Measurements from ENCODE around the gene OASL.

The OASL gene

DNA sequence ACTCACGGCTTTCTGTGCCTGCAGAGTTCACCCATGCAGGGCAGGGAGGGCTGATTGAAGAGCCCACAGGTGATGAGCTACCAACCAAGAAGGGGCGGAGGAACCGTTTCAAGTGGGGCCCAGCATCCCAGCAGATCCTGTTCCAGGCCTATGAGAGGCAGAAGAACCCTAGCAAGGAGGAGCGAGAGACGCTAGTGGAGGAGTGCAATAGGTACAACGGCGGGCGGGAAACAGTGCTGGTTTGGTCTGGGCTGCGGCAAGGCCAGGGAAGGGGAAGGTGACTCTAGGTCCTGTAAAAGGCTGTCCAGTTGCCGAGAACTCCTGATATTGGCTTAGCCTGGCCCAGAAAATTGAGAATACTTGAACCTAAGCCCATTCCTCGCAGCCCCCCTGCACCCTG is 45.5 kb downstream of the OASL start:
- H3K4me3 ChIP-seq (ENCODE audit: low read depth, low read length), result no peak overlapping the region
- no peaks in the 10 kb centered on the region for H3K27me3 ChIP-seq (ENCODE audit: control insufficient read depth, insufficient read depth, low read length)
- no peaks in the 10 kb centered on the region for H3K4me1 ChIP-seq (ENCODE audit: control insufficient read depth, insufficient read depth, low read length)
- H3K9me3 ChIP-seq (ENCODE audit: control insufficient read depth, insufficient read depth, low read length), result no peaks in the 10 kb centered on the region
- H3K36me3 ChIP-seq (ENCODE audit: control insufficient read depth, insufficient read depth, low read length), result no peaks in the 10 kb centered on the region
- H3K9ac ChIP-seq (ENCODE audit: low read depth, low read length), result no peak overlapping the region

DNA sequence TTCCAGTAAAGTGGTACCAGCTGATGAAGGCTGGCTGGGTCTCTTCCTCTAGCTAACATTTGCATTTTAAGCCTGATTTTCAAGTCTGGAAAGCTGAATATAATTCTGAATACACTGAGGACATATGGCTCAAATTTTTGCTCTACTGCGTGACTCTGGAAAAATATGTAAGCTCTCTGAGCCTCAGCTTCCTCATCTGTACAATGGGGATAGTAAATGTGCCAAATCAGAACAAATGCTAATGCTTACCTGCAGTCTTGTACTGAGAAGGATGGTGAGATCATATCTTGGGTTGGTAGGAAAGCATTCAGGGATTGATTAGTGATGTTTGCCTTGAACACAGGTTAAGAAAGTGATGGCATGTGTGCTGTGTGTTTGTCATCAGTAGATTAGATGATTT is 46.1 kb downstream of the OASL start:
- H3K9me3 ChIP-seq (ENCODE audit: control insufficient read depth, insufficient read depth, low read length), result no peaks in the 10 kb centered on the region
- H3K27me3 ChIP-seq (ENCODE audit: control insufficient read depth, insufficient read depth, low read length), result no peaks in the 10 kb centered on the region
- H3K4me1 ChIP-seq (ENCODE audit: control insufficient read depth, insufficient read depth, low read length), result no peaks in the 10 kb centered on the region
- no peak overlapping the region for H3K9ac ChIP-seq (ENCODE audit: low read depth, low read length)
- H3K36me3 ChIP-seq (ENCODE audit: control insufficient read depth, insufficient read depth, low read length), result no peaks in the 10 kb centered on the region
- no peak overlapping the region for H3K4me3 ChIP-seq (ENCODE audit: low read depth, low read length)

DNA sequence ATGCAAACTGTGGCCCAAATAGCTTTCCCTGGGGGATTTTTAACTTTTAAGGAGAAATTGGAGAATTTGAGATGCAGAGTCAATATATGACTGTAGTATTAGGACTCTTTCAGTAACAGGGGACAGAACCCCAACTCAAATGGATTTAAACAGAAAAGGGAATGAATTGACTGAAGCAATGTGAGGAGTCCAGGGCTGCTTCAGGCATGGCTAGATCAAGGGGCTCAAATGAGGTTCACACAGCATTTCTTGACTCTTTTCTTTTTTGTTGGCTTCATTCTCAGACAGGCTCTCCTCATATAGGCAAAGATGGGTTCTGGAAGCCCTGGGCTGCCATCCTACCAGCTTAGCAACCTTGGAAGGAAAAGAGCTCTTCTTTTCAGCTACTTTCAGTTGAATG is 47.1 kb downstream of the OASL start:
- no peaks in the 10 kb centered on the region for H3K4me1 ChIP-seq (ENCODE audit: control insufficient read depth, insufficient read depth, low read length)
- no peak overlapping the region for H3K9ac ChIP-seq (ENCODE audit: low read depth, low read length)
- H3K36me3 ChIP-seq (ENCODE audit: control insufficient read depth, insufficient read depth, low read length), result no peaks in the 10 kb centered on the region
- H3K27me3 ChIP-seq (ENCODE audit: control insufficient read depth, insufficient read depth, low read length), result no peaks in the 10 kb centered on the region
- H3K4me3 ChIP-seq (ENCODE audit: low read depth, low read length), result no peak overlapping the region
- H3K9me3 ChIP-seq (ENCODE audit: control insufficient read depth, insufficient read depth, low read length), result no peaks in the 10 kb centered on the region

DNA sequence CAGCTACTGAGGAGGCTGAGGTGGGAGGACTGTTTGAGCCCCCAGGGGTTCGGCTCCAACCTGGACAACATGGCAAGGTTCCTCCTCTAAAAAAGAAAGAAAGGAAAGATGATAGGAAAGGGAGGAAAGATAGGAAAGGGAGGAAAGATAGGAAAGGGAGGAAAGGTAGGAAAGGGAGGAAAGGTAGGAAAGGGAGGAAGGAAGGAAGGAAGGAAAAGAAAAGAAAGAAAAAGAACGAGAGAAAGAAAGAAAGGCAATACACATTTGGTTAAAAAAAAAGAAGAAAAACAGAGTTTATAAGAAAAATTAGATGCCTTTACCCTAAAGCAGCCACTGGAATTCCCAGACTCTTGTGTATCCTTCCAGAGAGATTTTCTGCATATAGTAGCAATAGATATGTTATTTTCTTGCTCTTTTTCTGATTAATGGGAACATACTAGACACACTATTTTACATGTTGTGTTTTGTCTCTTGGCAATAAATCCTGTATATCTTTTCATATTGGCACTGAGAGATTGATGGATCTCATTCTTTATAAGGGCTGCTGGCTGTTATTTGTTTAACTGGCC is 48.5 kb downstream of the OASL start:
- no peaks in the 10 kb centered on the region for H3K9me3 ChIP-seq (ENCODE audit: control insufficient read depth, insufficient read depth, low read length)
- H3K4me3 ChIP-seq (ENCODE audit: low read depth, low read length), result no peak overlapping the region
- H3K9ac ChIP-seq (ENCODE audit: low read depth, low read length), result no peak overlapping the region
- no peaks in the 10 kb centered on the region for H3K27me3 ChIP-seq (ENCODE audit: control insufficient read depth, insufficient read depth, low read length)
- no peaks in the 10 kb centered on the region for H3K4me1 ChIP-seq (ENCODE audit: control insufficient read depth, insufficient read depth, low read length)
- H3K36me3 ChIP-seq (ENCODE audit: control insufficient read depth, insufficient read depth, low read length), result no peaks in the 10 kb centered on the region

DNA sequence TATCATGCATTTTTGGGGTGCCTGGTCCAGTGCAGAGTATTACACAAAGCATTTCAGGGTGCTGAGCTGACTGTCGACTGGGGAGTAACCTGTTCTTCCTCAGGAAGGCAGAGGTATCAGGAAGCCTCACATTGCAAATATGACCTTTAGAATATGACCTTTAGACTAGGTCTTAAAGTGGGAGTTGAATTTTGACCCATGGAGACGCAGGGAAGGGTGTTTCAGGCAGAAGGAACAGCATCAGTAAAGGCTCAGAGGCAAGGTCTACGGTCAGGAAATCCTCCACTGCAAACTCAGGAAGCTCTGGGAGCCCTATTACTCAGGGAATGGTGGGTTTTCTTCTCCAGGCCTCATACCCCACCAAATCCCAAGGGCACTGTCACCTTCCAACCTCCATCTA is 49.4 kb downstream of the OASL start:
- H3K4me3 ChIP-seq (ENCODE audit: low read depth, low read length), result no peak overlapping the region
- no peaks in the 10 kb centered on the region for H3K9me3 ChIP-seq (ENCODE audit: control insufficient read depth, insufficient read depth, low read length)
- H3K4me1 ChIP-seq (ENCODE audit: control insufficient read depth, insufficient read depth, low read length), result no peaks in the 10 kb centered on the region
- H3K27me3 ChIP-seq (ENCODE audit: control insufficient read depth, insufficient read depth, low read length), result no peaks in the 10 kb centered on the region
- no peaks in the 10 kb centered on the region for H3K36me3 ChIP-seq (ENCODE audit: control insufficient read depth, insufficient read depth, low read length)
- H3K9ac ChIP-seq (ENCODE audit: low read depth, low read length), result no peak overlapping the region

DNA sequence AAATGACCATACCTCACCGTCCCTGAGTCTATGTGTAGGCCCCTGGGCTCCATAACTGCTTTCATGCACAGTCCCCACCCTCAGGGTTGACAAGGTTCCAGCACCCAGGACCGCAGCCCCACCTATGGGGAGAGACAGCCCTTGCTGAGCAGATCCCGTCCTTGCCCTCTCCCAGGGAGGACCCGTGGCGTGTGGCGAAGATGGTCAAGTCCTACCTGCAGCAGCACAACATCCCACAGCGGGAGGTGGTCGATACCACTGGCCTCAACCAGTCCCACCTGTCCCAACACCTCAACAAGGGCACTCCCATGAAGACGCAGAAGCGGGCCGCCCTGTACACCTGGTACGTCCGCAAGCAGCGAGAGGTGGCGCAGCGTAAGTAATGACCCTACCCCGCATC is 50.4 kb downstream of the OASL start:
- Histone ChIP-seq H3K4me1 (ENCODE audit: control insufficient read depth, insufficient read depth, low read length) (peaks cover 4% of the 10 kb centered on the region), H3K9me3 (ENCODE audit: control insufficient read depth, insufficient read depth, low read length) (no peaks in the 10 kb centered on the region), H3K36me3 (ENCODE audit: control insufficient read depth, insufficient read depth, low read length) (no peaks in the 10 kb centered on the region), H3K27me3 (ENCODE audit: control insufficient read depth, insufficient read depth, low read length) (no peaks in the 10 kb centered on the region), H3K9ac (ENCODE audit: low read depth, low read length) (no peak overlapping the region), H3K4me3 (ENCODE audit: low read depth, low read length) (no peak overlapping the region)

DNA sequence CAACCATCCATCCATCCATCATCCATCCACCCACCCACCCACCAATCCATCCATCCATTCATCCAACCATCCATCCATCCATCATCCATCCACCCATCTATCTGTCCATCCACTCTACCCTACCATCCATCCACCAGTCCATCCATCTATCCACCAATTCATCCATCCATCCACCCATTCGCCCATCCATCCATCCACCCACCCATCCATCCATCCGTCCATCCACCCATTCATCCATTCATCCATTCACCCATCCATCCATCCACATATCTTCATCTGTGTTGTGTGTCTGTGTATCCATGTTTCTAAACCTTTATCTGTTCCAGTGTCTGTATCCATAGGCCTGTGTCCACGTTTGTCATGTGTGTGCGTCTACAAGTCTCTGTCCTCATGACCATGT is 50.8 kb downstream of the OASL start:
- no peaks in the 10 kb centered on the region for H3K27me3 ChIP-seq (ENCODE audit: control insufficient read depth, insufficient read depth, low read length)
- no peaks in the 10 kb centered on the region for H3K36me3 ChIP-seq (ENCODE audit: control insufficient read depth, insufficient read depth, low read length)
- H3K9me3 ChIP-seq (ENCODE audit: control insufficient read depth, insufficient read depth, low read length), result no peaks in the 10 kb centered on the region
- no peak overlapping the region for H3K9ac ChIP-seq (ENCODE audit: low read depth, low read length)
- H3K4me3 ChIP-seq (ENCODE audit: low read depth, low read length), result no peak overlapping the region
- peaks cover 4% of the 10 kb centered on the region for H3K4me1 ChIP-seq (ENCODE audit: control insufficient read depth, insufficient read depth, low read length)

DNA sequence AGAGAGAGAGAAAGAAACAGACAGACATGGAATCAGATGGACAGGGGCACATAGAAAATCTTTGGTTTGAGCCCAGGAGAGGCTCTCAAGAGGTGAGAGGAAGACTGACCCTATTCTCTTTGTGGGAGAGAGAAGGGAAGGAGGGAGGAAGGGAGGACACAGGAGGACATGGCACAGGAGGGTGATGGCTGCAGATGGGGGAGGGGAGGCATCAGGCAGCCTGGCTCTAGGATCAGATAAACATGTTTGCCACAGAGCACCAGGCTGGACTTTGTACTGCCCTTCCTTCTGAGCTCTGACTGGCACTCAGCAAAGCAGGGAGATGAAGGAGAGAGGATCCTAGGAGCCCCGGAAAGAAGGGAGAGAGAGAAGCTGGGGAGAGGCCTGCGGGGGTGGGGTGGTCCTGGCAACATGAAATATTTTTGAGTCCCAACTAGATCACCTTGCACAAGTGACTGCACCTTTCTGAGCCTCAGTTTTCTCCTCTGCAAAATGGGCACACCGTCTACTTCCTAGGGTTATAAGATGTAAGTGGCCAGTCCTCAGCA is 54.6 kb downstream of the OASL start:
- H3K4me3 ChIP-seq (ENCODE audit: low read depth, low read length), result no peak overlapping the region
- H3K36me3 ChIP-seq (ENCODE audit: control insufficient read depth, insufficient read depth, low read length), result no peaks in the 10 kb centered on the region
- no peaks in the 10 kb centered on the region for H3K27me3 ChIP-seq (ENCODE audit: control insufficient read depth, insufficient read depth, low read length)
- no peak overlapping the region for H3K9ac ChIP-seq (ENCODE audit: low read depth, low read length)
- H3K9me3 ChIP-seq (ENCODE audit: control insufficient read depth, insufficient read depth, low read length), result no peaks in the 10 kb centered on the region
- peaks cover 9% of the 10 kb centered on the region for H3K4me1 ChIP-seq (ENCODE audit: control insufficient read depth, insufficient read depth, low read length)

DNA sequence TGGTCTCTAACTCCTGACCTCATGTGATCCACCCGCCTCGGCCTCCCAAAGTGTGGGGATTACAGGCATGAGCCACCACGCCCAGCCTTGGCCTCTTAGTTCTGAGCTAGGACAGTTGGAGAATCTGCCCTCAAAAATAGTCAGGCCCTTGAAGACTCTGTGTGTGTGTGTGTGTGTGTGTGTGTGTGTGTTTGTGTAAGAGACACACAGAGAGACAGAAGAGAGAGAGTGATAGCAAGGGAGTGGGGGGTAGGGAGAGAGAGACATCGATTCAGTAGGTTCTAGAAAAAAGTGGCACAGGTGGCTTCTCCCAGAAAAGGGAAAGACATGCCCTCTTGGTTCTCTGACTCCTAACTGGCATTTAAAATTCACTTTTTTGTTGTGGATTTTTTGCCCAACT is 55.3 kb downstream of the OASL start:
- H3K36me3 ChIP-seq (ENCODE audit: control insufficient read depth, insufficient read depth, low read length), result no peaks in the 10 kb centered on the region
- H3K27me3 ChIP-seq (ENCODE audit: control insufficient read depth, insufficient read depth, low read length), result no peaks in the 10 kb centered on the region
- peaks cover 9% of the 10 kb centered on the region for H3K4me1 ChIP-seq (ENCODE audit: control insufficient read depth, insufficient read depth, low read length)
- no peak overlapping the region for H3K4me3 ChIP-seq (ENCODE audit: low read depth, low read length)
- no peaks in the 10 kb centered on the region for H3K9me3 ChIP-seq (ENCODE audit: control insufficient read depth, insufficient read depth, low read length)
- no peak overlapping the region for H3K9ac ChIP-seq (ENCODE audit: low read depth, low read length)

DNA sequence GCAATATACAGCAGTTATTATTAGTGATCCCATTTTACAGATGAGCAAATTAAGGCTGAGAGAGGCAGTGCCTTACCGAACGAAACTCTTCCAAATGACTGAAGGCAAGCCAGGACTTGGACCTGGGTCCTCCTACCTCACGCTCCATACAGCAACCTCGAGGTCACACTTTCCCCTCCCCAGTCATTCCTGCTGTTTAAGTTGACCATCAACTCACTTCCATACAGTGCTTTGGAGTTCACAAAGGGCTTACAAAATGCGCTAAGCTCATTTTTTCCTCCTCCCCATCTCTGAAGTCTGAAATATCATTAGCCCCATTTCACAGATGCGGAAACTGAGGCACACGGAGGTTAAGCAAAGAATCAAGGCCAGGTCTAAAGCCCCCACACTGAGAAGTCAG is 56.4 kb downstream of the OASL start:
- H3K4me1 ChIP-seq (ENCODE audit: control insufficient read depth, insufficient read depth, low read length), result peaks cover 9% of the 10 kb centered on the region
- no peak overlapping the region for H3K4me3 ChIP-seq (ENCODE audit: low read depth, low read length)
- no peaks in the 10 kb centered on the region for H3K9me3 ChIP-seq (ENCODE audit: control insufficient read depth, insufficient read depth, low read length)
- H3K36me3 ChIP-seq (ENCODE audit: control insufficient read depth, insufficient read depth, low read length), result no peaks in the 10 kb centered on the region
- no peaks in the 10 kb centered on the region for H3K27me3 ChIP-seq (ENCODE audit: control insufficient read depth, insufficient read depth, low read length)
- no peak overlapping the region for H3K9ac ChIP-seq (ENCODE audit: low read depth, low read length)

DNA sequence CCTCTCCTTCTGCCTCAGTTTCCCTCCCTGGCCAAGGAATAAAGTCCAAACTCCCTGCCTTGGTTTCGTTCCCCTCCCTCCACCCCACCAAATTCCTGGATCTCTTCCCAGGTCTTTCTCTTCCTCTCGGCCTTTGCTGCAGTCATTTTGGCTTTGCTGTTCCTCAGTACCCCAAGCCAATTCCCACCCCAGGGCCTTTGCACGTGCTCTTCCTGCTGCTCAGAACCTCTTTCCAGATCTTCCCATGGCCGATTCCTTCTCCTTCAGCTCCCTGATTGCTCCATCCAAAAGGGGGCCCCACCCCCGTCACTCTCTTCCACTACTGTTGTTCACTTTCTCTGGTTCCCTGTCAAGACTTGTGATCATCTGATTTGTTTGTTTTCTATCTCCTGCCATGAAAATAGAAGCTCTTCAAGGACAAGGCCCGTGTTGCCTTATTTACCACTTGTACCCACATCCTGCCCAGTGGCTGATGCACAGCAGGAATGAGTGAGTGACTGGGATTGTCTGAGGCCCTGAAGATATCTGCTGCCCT is 57.6 kb downstream of the OASL start:
- Histone ChIP-seq H3K9ac (ENCODE audit: low read depth, low read length) (no peak overlapping the region), H3K36me3 (ENCODE audit: control insufficient read depth, insufficient read depth, low read length) (no peaks in the 10 kb centered on the region), H3K4me1 (ENCODE audit: control insufficient read depth, insufficient read depth, low read length) (peaks cover 9% of the 10 kb centered on the region), H3K9me3 (ENCODE audit: control insufficient read depth, insufficient read depth, low read length) (no peaks in the 10 kb centered on the region), H3K4me3 (ENCODE audit: low read depth, low read length) (no peak overlapping the region), H3K27me3 (ENCODE audit: control insufficient read depth, insufficient read depth, low read length) (no peaks in the 10 kb centered on the region)

DNA sequence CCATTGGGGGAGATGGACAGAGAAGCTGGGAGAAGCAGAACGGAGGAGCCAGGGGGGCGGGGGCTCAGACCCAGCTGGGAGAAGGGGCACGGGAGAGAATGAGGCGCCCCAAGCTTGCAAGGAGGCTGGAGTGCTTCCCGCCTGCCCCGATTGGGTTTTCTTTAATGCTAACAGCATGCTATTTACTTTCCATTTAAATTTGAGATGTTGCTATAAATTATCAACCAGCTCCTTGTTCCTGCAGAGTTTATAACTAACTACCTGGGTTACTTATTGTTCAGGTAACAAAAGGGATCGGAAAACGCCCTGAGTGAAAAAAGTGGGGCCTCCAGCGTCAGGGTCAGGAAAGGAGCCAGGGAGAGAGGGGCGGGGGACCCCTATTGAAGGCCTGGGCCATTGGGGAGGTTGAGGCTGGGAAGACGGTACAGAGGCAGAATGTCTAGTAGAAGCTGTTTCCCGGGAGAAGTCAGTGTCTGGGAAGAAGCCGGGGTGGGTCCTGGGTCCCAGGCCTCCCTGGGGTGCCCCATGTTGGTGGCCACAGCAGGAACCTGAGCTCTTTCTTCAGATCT is 58.2 kb downstream of the OASL start:
- no peak overlapping the region for H3K9ac ChIP-seq (ENCODE audit: low read depth, low read length)
- no peaks in the 10 kb centered on the region for H3K9me3 ChIP-seq (ENCODE audit: control insufficient read depth, insufficient read depth, low read length)
- H3K27me3 ChIP-seq (ENCODE audit: control insufficient read depth, insufficient read depth, low read length), result no peaks in the 10 kb centered on the region
- H3K4me1 ChIP-seq (ENCODE audit: control insufficient read depth, insufficient read depth, low read length), result peaks cover 9% of the 10 kb centered on the region
- no peak overlapping the region for H3K4me3 ChIP-seq (ENCODE audit: low read depth, low read length)
- no peaks in the 10 kb centered on the region for H3K36me3 ChIP-seq (ENCODE audit: control insufficient read depth, insufficient read depth, low read length)
